ENCODE measurements around the gene KAT2B. TPM values are rescaled to one million over a fixed set of nuclear protein-coding genes. Genes with fewer than 3 reads are reported as not detected.

The KAT2B gene
- total and polyA plus RNA-seq, 2 of the 13 experiments (the other 11 are each of a cell fraction or from before 2014, with no cell fraction given): 0.97 to 1.7 TPM

- TF ChIP-seq ZNF574 (CRISPR knock-in tag; IDR thresholded peaks at IDR 0.05): peak; percentile 72
- peak; percentile 71 for TF ChIP-seq TAF15 (IDR thresholded peaks at IDR 0.05; ENCODE audit: low read depth, low read length, poor library complexity, severe bottlenecking)
- no peak for TF ChIP-seq MATR3 (CRISPR knock-in tag; IDR thresholded peaks at IDR 0.05)
- TF ChIP-seq HNRNPLL (IDR thresholded peaks at IDR 0.05; ENCODE audit: low read depth, low read length, poor library complexity, severe bottlenecking): peak; percentile 79
- TF ChIP-seq TAF1 (CRISPR knock-in tag; IDR thresholded peaks at IDR 0.05): peak; percentile 79
- TF ChIP-seq ZNF552 (CRISPR knock-in tag; IDR thresholded peaks at IDR 0.05; ENCODE audit: borderline replicate concordance): no peak
- TF ChIP-seq PBX2 (CRISPR knock-in tag; IDR thresholded peaks at IDR 0.05): no peak
- TF ChIP-seq ZBTB38 (CRISPR knock-in tag; IDR thresholded peaks at IDR 0.05): peak; percentile 43; the same call in 1 of the 2 replicates
- TF ChIP-seq ELF3 (CRISPR knock-in tag; IDR thresholded peaks at IDR 0.05): peak; percentile 73
- peak; percentile 81; the same call in 1 of the 2 replicates for TF ChIP-seq ZNF280B (CRISPR knock-in tag; IDR thresholded peaks at IDR 0.05; ENCODE audit: borderline replicate concordance)
- peak; percentile 73; the same call in 1 of the 2 replicates for TF ChIP-seq ZNF563 (CRISPR knock-in tag; IDR thresholded peaks at IDR 0.05)
- peak; percentile 79; the same call in 1 of the 2 replicates for TF ChIP-seq IRF9 (CRISPR knock-in tag; IDR thresholded peaks at IDR 0.05; ENCODE audit: borderline replicate concordance)
- TF ChIP-seq SMAD3 (CRISPR knock-in tag; IDR thresholded peaks at IDR 0.05): 0 out of 2 replicates have a peak, but pooled peaks have one; percentile 69
- peak; percentile 100 for TF ChIP-seq HDAC1 (CRISPR knock-in tag; IDR thresholded peaks at IDR 0.05)
- TF ChIP-seq NFKB2 (CRISPR knock-in tag; IDR thresholded peaks at IDR 0.05; ENCODE audit: borderline replicate concordance): peak; percentile 88; the same call in 1 of the 2 replicates
- TF ChIP-seq SP2 (CRISPR knock-in tag; IDR thresholded peaks at IDR 0.05): peak; percentile 78
- TF ChIP-seq ZGPAT (CRISPR knock-in tag; IDR thresholded peaks at IDR 0.05): peak; percentile 60
- TF ChIP-seq CBX5 (CRISPR knock-in tag; IDR thresholded peaks at IDR 0.05; ENCODE audit: borderline replicate concordance): peak; percentile 52; the same call in 1 of the 2 replicates
- TF ChIP-seq CREM (IDR thresholded peaks at IDR 0.05): peak; percentile 82
- TF ChIP-seq CREM (CRISPR knock-in tag; IDR thresholded peaks at IDR 0.05): no peak
- TF ChIP-seq NFE2 (CRISPR knock-in tag; IDR thresholded peaks at IDR 0.05): no peak
Observed at GRCh38 chr3:20185679-20186599, 145.7 kb downstream of the KAT2B start, which contains the start of gene SGO1 (continued).
